Measurements from ENCODE around the gene MCHR2. TPM values are rescaled to one million over a fixed set of nuclear protein-coding genes. Genes with fewer than 3 reads are reported as not detected.

The MCHR2 gene
- total RNA-seq, 1 donor from 2014 or later: not detected

GRCh38 chr6:99943846-99944245 is 50.2 kb downstream of the MCHR2 start:
- TF ChIP-seq CTCF (IDR thresholded peaks at IDR 0.05; ENCODE audit: unreplicated experiment): no peak
- no peaks in the 10 kb centered on the region for H3K36me3 Mint-ChIP-seq
- no peak overlapping the region for H3K27ac Mint-ChIP-seq
- no peak for DNase-seq (ENCODE audit: low spot score in 2 of 2, unreplicated experiment in 2 of 2)
- H3K27me3 Mint-ChIP-seq (ENCODE audit: low read depth): peaks cover 17% of the 10 kb centered on the region
- H3K9me3 Mint-ChIP-seq: no peaks in the 10 kb centered on the region
- no peak overlapping the region for H3K4me3 Mint-ChIP-seq
- no peaks in the 10 kb centered on the region for H3K4me1 Mint-ChIP-seq

- H3K36me3 Mint-ChIP-seq: no peaks in the 10 kb centered on the region
- DNase-seq (ENCODE audit: low spot score in 2 of 2, unreplicated experiment in 2 of 2): no peak
- no peak overlapping the region for H3K4me3 Mint-ChIP-seq
- no peak for TF ChIP-seq CTCF (IDR thresholded peaks at IDR 0.05; ENCODE audit: unreplicated experiment)
- no peaks in the 10 kb centered on the region for H3K4me1 Mint-ChIP-seq
- no peaks in the 10 kb centered on the region for H3K9me3 Mint-ChIP-seq
- H3K27me3 Mint-ChIP-seq (ENCODE audit: low read depth): peaks cover 40% of the 10 kb centered on the region
- H3K27ac Mint-ChIP-seq: no peak overlapping the region
These were observed 53.4 kb downstream of the MCHR2 start for GRCh38 chr6:99940582-99940981.

- no peaks in the 10 kb centered on the region for H3K36me3 Mint-ChIP-seq
- H3K4me3 Mint-ChIP-seq: no peak overlapping the region
- no peak overlapping the region for H3K27ac Mint-ChIP-seq
- TF ChIP-seq CTCF (IDR thresholded peaks at IDR 0.05; ENCODE audit: unreplicated experiment): no peak
- DNase-seq (ENCODE audit: low spot score in 2 of 2, unreplicated experiment in 2 of 2): no peak
- H3K27me3 Mint-ChIP-seq (ENCODE audit: low read depth): peaks cover 20% of the 10 kb centered on the region
- peaks cover 12% of the 10 kb centered on the region for H3K9me3 Mint-ChIP-seq
- no peaks in the 10 kb centered on the region for H3K4me1 Mint-ChIP-seq
These were observed 60.9 kb downstream of the MCHR2 start for GRCh38 chr6:99933129-99933528.

- TF ChIP-seq CTCF (IDR thresholded peaks at IDR 0.05; ENCODE audit: unreplicated experiment): no peak
- Mint-ChIP-seq H3K4me3 (no peak overlapping the region), H3K27ac (no peak overlapping the region), H3K9me3 (no peaks in the 10 kb centered on the region), H3K27me3 (ENCODE audit: low read depth) (peaks cover 20% of the 10 kb centered on the region), H3K4me1 (no peaks in the 10 kb centered on the region), H3K36me3 (no peaks in the 10 kb centered on the region)
- no peak for DNase-seq (ENCODE audit: low spot score in 2 of 2, unreplicated experiment in 2 of 2)
These were observed 81.4 kb downstream of the MCHR2 start for GRCh38 chr6:99912657-99913056.

GRCh38 chr6:99905209-99906106 is 88.6 kb downstream of the MCHR2 start:
- Mint-ChIP-seq H3K4me3 (no peak overlapping the region), H3K4me1 (no peaks in the 10 kb centered on the region), H3K27me3 (ENCODE audit: low read depth) (peaks cover 31% of the 10 kb centered on the region), H3K36me3 (no peaks in the 10 kb centered on the region), H3K27ac (no peak overlapping the region), H3K9me3 (no peaks in the 10 kb centered on the region)
- peak; percentile 54 for TF ChIP-seq CTCF (IDR thresholded peaks at IDR 0.05; ENCODE audit: unreplicated experiment)
- DNase-seq (ENCODE audit: low spot score in 2 of 2, unreplicated experiment in 2 of 2): no peak
